Liver (tissue), 2 donors: ENCODE results near the gene DRD4.

ENCODE experiments used
- TAF1 ChIP-seq: conservative IDR thresholded peaks from 2 replicates; pipeline ENCODE4 v1.6.1; 2016; ENCODE audit warnings: antibody characterized with exemption, mild to moderate bottlenecking
- YY1 ChIP-seq: IDR thresholded peaks from 2 replicates; pipeline ENCODE4 v1.6.1; 2016; ENCODE audit warnings: antibody characterized with exemption, mild to moderate bottlenecking
- TF ChIP-seq, protein P1 (sequence below): IDR thresholded peaks from 2 replicates; pipeline ENCODE4 v1.6.1; 2016; ENCODE audit warnings: antibody characterized with exemption
- donor health status: healthy.

DNA sequence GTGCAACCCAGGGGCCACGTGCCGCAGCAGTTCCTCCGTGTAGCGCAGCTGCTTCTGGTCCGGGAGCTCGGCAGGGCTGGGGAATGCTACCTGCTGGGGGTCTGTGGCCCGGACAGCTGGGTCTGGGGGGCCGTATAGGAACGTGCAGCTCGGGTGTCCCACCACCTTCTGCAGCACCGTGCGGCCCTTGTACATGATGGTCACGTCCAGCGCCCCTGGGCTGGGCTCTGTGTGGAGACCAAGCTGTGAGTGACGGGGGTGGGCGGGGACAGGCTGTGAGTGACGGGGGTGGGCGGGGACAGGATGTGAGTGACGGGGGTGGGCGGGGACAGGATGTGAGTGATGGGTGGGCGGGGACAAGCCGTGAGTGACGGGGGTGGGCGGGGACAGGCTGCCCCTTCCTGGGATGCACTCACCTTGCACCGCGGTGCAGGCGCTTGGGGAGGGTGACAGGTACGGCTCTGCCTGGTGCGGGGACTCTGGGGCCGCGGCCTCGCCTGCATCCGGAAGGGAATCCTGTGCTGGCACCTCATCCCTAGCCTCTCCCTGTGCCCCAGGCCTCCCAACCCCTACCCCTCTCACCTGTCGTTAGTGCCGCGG is 23.6 kb upstream of the DRD4 start:
- TF ChIP-seq YY1: no peak
- TF ChIP-seq, protein P1, sequence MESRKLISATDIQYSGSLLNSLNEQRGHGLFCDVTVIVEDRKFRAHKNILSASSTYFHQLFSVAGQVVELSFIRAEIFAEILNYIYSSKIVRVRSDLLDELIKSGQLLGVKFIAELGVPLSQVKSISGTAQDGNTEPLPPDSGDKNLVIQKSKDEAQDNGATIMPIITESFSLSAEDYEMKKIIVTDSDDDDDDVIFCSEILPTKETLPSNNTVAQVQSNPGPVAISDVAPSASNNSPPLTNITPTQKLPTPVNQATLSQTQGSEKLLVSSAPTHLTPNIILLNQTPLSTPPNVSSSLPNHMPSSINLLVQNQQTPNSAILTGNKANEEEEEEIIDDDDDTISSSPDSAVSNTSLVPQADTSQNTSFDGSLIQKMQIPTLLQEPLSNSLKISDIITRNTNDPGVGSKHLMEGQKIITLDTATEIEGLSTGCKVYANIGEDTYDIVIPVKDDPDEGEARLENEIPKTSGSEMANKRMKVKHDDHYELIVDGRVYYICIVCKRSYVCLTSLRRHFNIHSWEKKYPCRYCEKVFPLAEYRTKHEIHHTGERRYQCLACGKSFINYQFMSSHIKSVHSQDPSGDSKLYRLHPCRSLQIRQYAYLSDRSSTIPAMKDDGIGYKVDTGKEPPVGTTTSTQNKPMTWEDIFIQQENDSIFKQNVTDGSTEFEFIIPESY: no peak
- no peak for TF ChIP-seq TAF1
